HFFc6 (cell line): ENCODE data around the gene MYADML2. TPM values are rescaled to one million over a fixed set of nuclear protein-coding genes. Genes with fewer than 3 reads are reported as not detected.

Experiments
- DNase-seq: peaks from one replicate; pipeline ENCODE4 v3.0.0-alpha.2; 2018
- H3K27ac Mint-ChIP-seq: 2 replicates; pipeline ENCODE4 v1.8.0; 2020; ENCODE audit warnings: mild to moderate bottlenecking, mixed read lengths
- H3K27me3 Mint-ChIP-seq: 2 replicates; pipeline ENCODE4 v1.8.0; 2021; ENCODE audit warnings: mild to moderate bottlenecking, moderate library complexity, mixed read lengths; ENCODE audit not compliant: insufficient read depth
- H3K36me3 Mint-ChIP-seq: 2 replicates; pipeline ENCODE4 v1.8.0; 2021; ENCODE audit warnings: low read depth, mixed read lengths
- H3K4me1 Mint-ChIP-seq: 2 replicates; pipeline ENCODE4 v1.8.0; 2020; ENCODE audit warnings: low read depth, mixed read lengths
- H3K4me3 Mint-ChIP-seq: 2 replicates; pipeline ENCODE4 v1.8.0; 2020; ENCODE audit warnings: mild to moderate bottlenecking, moderate library complexity, mixed read lengths
- H3K9me3 Mint-ChIP-seq: 2 replicates; pipeline ENCODE4 v1.8.0; 2020; ENCODE audit warnings: mild to moderate bottlenecking, mixed read lengths
- total RNA-seq, 6 experiments: library from RNA; stranded (reverse); fragmentation: NEBNext Ultra II Directional; extraction: Animal tissue kit (Norgen Biotek cat#: 25700); gene quantifications; 2 replicates in 1 of 6; 3 replicates in 5 of 6; pipeline ENCODE4 v1.2.3, GENCODE V29; 2021
- TF ChIP-seq, protein P1 (sequence below): fragments of 200-600 bp; sonication (generic); IDR thresholded peaks from 2 replicates; pipeline ENCODE4 v1.5.0; 2021; ENCODE audit warnings: antibody characterized with exemption, mild to moderate bottlenecking

Gene MYADML2
- total RNA-seq, 6 experiments from 2014 or later: not detected

DNA sequence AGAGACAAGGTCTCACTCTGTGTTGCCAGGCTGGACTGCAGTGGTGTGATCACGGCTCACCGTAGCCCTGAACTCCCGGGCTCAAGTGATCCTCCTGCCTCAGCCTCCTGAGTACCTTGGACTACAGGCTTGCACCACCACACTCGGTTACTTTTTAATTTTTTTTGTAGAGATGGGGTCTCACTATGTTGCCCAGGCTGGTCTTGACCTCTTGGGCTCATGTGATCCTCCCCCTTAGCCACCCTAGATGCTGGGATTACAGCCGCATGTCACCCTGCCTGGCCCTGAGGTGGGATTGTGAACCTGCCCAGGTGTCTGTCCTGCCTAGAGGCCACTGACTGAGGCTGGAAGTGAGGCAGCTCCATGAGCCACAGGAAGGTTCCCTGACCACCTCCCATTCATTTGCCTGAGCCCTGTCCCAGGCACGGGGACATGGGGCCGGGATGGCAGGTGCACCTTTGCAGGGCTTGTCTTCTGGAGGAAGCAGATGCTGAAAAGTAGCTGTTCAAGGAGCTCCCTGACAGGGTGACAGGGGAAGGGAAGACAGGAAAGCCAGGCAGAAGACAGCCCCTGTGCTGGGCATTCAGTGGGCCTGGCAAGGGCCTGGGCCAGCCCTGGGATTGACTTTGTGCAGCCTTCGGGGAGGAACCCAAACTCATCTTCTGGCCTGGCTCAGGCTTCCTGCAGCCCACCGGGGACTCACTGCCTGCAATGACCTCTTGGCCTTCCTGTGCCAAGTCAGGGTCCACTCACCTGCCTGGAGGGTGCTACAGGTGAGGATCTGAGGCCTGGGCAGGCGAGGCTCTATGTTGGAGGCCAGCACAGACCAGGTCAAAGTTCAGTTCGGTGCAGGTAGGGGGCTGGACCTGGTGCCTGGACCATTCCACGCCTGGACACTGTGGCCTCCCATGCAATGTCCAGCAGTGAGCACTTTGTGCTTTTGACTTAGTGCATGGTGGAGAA lies 22.1 kb upstream of the MYADML2 start:
- Mint-ChIP-seq H3K27me3 (peaks cover 2% of the 10 kb centered on the region), H3K9me3 (peaks cover 12% of the 10 kb centered on the region), H3K36me3 (no peaks in the 10 kb centered on the region), H3K4me1 (peaks cover 6% of the 10 kb centered on the region; the same call in 1 of the 2 replicates), H3K27ac (no peak overlapping the region), H3K4me3 (no peak overlapping the region)
- DNase-seq: no peak
- TF ChIP-seq, protein P1, sequence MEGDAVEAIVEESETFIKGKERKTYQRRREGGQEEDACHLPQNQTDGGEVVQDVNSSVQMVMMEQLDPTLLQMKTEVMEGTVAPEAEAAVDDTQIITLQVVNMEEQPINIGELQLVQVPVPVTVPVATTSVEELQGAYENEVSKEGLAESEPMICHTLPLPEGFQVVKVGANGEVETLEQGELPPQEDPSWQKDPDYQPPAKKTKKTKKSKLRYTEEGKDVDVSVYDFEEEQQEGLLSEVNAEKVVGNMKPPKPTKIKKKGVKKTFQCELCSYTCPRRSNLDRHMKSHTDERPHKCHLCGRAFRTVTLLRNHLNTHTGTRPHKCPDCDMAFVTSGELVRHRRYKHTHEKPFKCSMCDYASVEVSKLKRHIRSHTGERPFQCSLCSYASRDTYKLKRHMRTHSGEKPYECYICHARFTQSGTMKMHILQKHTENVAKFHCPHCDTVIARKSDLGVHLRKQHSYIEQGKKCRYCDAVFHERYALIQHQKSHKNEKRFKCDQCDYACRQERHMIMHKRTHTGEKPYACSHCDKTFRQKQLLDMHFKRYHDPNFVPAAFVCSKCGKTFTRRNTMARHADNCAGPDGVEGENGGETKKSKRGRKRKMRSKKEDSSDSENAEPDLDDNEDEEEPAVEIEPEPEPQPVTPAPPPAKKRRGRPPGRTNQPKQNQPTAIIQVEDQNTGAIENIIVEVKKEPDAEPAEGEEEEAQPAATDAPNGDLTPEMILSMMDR: no peak

DNA sequence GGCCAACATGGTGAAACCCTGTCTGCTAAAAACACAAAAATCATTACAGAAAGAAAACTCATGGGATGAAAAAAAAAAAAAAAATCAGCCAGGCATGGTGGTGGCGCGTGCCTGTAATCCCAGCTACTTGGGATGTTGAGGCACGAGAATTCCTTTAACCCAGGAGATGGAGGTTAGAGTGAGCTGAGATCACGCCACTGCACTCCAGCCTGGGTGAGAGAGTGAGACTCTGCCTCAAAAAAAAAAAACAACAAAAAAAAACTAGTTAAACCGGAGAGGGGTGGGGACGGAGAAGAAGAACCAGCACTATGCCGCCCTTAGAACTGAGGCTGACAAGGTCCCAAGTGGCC lies 21.3 kb upstream of the MYADML2 start:
- H3K9me3 Mint-ChIP-seq: peaks cover 10% of the 10 kb centered on the region
- TF ChIP-seq, protein P1: no peak
- peaks cover 6% of the 10 kb centered on the region; the same call in 1 of the 2 replicates for H3K4me1 Mint-ChIP-seq
- no peak overlapping the region for H3K27ac Mint-ChIP-seq
- peak overlapping the region; percentile 60; the same call in 1 of the 2 replicates for H3K4me3 Mint-ChIP-seq
- H3K27me3 Mint-ChIP-seq: peaks cover 2% of the 10 kb centered on the region
- DNase-seq: no peak
- no peaks in the 10 kb centered on the region for H3K36me3 Mint-ChIP-seq

DNA sequence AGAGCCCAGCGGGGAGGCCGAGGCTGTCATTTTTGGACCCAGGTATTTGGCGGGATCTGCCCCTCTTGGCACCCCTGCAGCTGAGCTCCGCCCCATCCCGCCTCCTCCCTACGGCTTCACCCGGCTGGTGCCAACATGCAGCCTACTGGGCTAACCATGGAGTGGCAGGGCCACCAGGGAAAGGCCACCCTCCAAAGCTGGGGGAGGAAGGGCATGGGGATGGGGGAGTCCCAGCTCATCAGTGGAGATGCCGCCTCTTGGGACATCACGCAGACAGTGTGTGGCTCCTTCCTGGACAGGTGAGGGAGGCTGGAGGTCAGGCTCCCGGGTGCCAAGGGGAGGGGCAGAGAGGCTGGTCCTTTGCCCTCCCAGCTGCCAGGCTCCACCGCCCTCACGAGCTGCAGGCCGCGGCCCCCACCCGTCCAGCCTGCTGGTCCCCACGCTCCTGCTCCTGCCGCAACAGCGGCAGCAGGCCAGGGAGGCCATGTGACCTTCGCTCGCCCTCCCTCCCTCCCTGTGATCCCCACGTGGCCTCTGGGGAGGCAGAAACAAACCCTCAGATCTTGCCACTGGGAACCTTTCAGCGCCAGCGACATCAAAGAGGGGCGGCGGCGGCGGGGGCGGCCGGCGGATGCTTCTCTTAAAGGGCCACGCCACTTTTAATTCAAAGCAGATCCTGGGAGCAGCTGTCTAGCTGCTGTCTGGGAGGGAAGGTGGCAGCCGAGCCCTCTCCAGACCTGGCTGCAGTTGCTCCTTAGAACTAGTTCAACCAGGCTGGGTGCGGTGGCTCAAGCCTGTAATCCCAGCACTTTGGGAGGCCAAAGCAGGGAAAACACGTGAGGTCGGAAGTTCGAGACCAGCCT lies 20.7 kb upstream of the MYADML2 start:
- Mint-ChIP-seq H3K9me3 (peaks cover 6% of the 10 kb centered on the region), H3K27ac (no peak overlapping the region), H3K36me3 (no peaks in the 10 kb centered on the region), H3K4me1 (peaks cover 6% of the 10 kb centered on the region; the same call in 1 of the 2 replicates), H3K27me3 (peaks cover 2% of the 10 kb centered on the region), H3K4me3 (peak overlapping the region; percentile 60; the same call in 1 of the 2 replicates)
- peak; percentile 34 for DNase-seq
- TF ChIP-seq, protein P1: no peak

DNA sequence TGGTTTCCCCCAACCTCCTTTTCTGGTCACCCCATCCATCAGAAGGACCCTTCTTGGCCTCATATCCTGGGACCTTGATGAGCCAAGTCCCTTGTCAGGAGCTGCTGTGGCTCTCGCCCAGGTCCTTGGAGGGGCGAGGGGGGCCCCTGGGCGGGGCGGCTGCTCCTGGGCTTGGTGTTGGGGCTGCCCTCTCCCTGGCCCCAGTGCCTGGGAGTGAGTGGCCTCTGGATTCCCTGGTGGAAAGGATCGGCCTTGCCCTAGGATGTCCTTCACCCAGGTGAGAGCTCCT lies 20.2 kb upstream of the MYADML2 start:
- Mint-ChIP-seq H3K36me3 (no peaks in the 10 kb centered on the region), H3K4me3 (no peak overlapping the region), H3K27ac (no peak overlapping the region), H3K4me1 (peaks cover 6% of the 10 kb centered on the region; the same call in 1 of the 2 replicates), H3K9me3 (peaks cover under 1% of the 10 kb centered on the region; the same call in 1 of the 2 replicates), H3K27me3 (peaks cover 4% of the 10 kb centered on the region)
- TF ChIP-seq, protein P1: no peak
- no peak for DNase-seq

DNA sequence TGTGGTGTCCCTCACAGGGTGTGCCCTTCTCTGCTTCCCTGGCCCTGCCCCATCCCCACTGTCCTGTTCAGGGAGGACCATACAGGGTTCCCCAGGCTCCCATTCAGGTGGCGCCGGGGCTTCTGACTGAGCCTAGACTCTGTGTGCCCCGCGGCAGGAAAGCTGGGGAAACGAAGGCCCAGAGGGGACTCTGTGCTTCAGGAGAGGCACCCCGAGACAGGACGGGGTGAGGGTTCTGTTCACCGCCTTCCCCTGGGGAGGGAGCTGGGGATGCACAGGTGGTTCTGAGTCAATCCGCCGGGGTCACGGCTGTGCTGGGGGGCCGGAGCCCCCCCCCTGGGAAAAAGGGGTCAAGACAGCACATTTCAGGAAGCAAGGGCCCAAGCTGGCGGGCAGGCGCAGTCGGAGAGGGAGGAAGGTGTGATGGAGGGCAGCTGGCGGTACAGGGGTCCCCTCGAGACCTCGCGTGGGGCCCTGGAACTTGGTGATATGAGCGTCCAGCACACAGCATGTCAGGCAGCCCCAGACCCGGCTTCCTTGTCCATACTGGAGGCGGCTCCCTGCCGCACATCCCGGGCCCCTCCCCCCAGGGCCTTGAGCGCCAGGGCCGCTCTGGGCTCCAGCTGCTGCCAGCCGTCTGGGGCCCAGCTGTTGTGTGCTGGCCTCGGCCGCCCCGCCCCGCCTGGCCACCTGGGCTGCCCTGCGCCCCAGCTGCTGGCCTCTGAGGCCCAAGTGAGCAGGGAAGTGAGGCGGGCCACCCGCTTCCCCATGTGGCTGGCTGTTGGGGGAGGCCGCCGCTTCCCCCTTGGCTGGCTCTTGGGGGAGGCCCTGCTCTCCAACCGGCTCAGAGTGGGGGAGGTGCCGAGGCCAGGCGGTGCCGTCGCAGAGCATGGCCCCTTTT lies 19.6 kb upstream of the MYADML2 start:
- Mint-ChIP-seq H3K27ac (no peak overlapping the region), H3K9me3 (no peaks in the 10 kb centered on the region), H3K4me3 (no peak overlapping the region), H3K4me1 (peaks cover 6% of the 10 kb centered on the region; the same call in 1 of the 2 replicates), H3K36me3 (no peaks in the 10 kb centered on the region), H3K27me3 (peaks cover 5% of the 10 kb centered on the region)
- DNase-seq: no peak
- TF ChIP-seq, protein P1: no peak
